Erythroblast (primary cell): ENCODE data around the gene OR51A2.

Source experiments
- GATA1 ChIP-seq: IDR thresholded peaks from 2 replicates; pipeline ENCODE4 v1.6.1; 2011; ENCODE audit warnings: low read depth, mild to moderate bottlenecking, control low read depth, low read length, moderate library complexity
- POLR2A ChIP-seq: IDR thresholded peaks from 2 replicates; pipeline ENCODE4 v1.6.1; 2011; ENCODE audit warnings: mild to moderate bottlenecking, low read length

GRCh38 chr11:4926608-4927007 lies 28.9 kb downstream of the OR51A2 start:
- TF ChIP-seq POLR2A: no peak
- no peak for TF ChIP-seq GATA1
